ENCODE data around the gene IFT122.

IFT122 gene

GRCh38 chr3:129548104-129548965 is 108.3 kb downstream of the IFT122 start:
- no peak for DNase-seq

GRCh38 chr3:129549006-129549800 is 109.2 kb downstream of the IFT122 start:
- peak; percentile 46 to 65 for DNase-seq

GRCh38 chr3:129549805-129550204 is 109.8 kb downstream of the IFT122 start:
- DNase-seq = no peak

- DNase-seq = no peak
Observed at GRCh38 chr3:129552287-129553050, 112.4 kb downstream of the IFT122 start.

- DNase-seq = no peak
Observed at GRCh38 chr3:129553171-129553570, 113.1 kb downstream of the IFT122 start.

GRCh38 chr3:129553719-129554118 is 113.7 kb downstream of the IFT122 start:
- DNase-seq = peak; percentile 76 to 80

- no peak for DNase-seq
Observed at GRCh38 chr3:129554356-129555152, 114.5 kb downstream of the IFT122 start.

GRCh38 chr3:129555153-129555550 is 115.1 kb downstream of the IFT122 start:
- DNase-seq = no peak

- DNase-seq = peak in 1 of 2 donors; percentile 50
Observed at GRCh38 chr3:129555616-129556357, 115.8 kb downstream of the IFT122 start.

- DNase-seq = no peak
Observed at GRCh38 chr3:129556358-129556695, 116.3 kb downstream of the IFT122 start.

GRCh38 chr3:129556890-129557547 is 117.0 kb downstream of the IFT122 start:
- no peak for DNase-seq

GRCh38 chr3:129557548-129557894 is 117.5 kb downstream of the IFT122 start:
- no peak for DNase-seq

GRCh38 chr3:129558081-129558771 is 118.2 kb downstream of the IFT122 start:
- no peak for DNase-seq

- no peak for DNase-seq
Observed at GRCh38 chr3:129558772-129559564, 118.9 kb downstream of the IFT122 start.

GRCh38 chr3:129559565-129560079 is 119.6 kb downstream of the IFT122 start:
- no peak for DNase-seq

- no peak for DNase-seq
Observed at GRCh38 chr3:129560269-129560787, 120.3 kb downstream of the IFT122 start.

- DNase-seq = no peak
Observed at GRCh38 chr3:129560911-129561594, 121.0 kb downstream of the IFT122 start.

- no peak for DNase-seq
Observed at GRCh38 chr3:129561619-129562248, 121.7 kb downstream of the IFT122 start.
